ENCODE data around the gene SYNDIG1. TPM values are rescaled to one million over a fixed set of nuclear protein-coding genes. Genes with fewer than 3 reads are reported as not detected.
A peak's percentile ranks its signal among the peaks of the same experiment; 100 is the strongest.

Gene SYNDIG1
- total RNA-seq, 1 experiment from 2014 or later: 5.4 TPM

- H3K4me3 Mint-ChIP-seq: no peak overlapping the region
- H2BK120ac ChIP-seq (ENCODE audit: low read depth, low read length, poor library complexity, severe bottlenecking): no peak overlapping the region
- no peak overlapping the region for H2BK15ac ChIP-seq (ENCODE audit: low read depth, low read length)
- H3K9me3 Mint-ChIP-seq: peaks cover 0 to 2% of the 10 kb centered on the region in 2 experiments; a peak in 2 of 5 replicates
- H3K27me3 ChIP-seq (ENCODE audit: insufficient read depth, low read length): no peaks in the 10 kb centered on the region
- H3K9ac ChIP-seq (ENCODE audit: extremely low read depth, insufficient read length, low read length): no peak overlapping the region
- H3K4me1 Mint-ChIP-seq: peaks cover 38% of the 10 kb centered on the region in 2 experiments
- H2AK5ac ChIP-seq (ENCODE audit: insufficient read length, low read length): no peak overlapping the region
- no peaks in the 10 kb centered on the region for H3K23me2 ChIP-seq (ENCODE audit: insufficient read length, low read depth, low read length, poor library complexity, severe bottlenecking)
- DNase-seq: peak; percentile 6
- TF ChIP-seq, protein P1, sequence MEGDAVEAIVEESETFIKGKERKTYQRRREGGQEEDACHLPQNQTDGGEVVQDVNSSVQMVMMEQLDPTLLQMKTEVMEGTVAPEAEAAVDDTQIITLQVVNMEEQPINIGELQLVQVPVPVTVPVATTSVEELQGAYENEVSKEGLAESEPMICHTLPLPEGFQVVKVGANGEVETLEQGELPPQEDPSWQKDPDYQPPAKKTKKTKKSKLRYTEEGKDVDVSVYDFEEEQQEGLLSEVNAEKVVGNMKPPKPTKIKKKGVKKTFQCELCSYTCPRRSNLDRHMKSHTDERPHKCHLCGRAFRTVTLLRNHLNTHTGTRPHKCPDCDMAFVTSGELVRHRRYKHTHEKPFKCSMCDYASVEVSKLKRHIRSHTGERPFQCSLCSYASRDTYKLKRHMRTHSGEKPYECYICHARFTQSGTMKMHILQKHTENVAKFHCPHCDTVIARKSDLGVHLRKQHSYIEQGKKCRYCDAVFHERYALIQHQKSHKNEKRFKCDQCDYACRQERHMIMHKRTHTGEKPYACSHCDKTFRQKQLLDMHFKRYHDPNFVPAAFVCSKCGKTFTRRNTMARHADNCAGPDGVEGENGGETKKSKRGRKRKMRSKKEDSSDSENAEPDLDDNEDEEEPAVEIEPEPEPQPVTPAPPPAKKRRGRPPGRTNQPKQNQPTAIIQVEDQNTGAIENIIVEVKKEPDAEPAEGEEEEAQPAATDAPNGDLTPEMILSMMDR (conservative IDR thresholded peaks at IDR 0.05): no peak
- no peak overlapping the region for H4K5ac ChIP-seq (ENCODE audit: insufficient read length, low read depth, low read length)
- no peaks in the 10 kb centered on the region for H3K27me3 Mint-ChIP-seq (ENCODE audit: low read depth)
- H4K91ac ChIP-seq (ENCODE audit: insufficient read length, low read depth, low read length): no peak overlapping the region
- no peak overlapping the region for H3K27ac ChIP-seq (ENCODE audit: insufficient read length, low read depth, low read length)
- no peak overlapping the region for H3K23ac ChIP-seq (ENCODE audit: insufficient read length, low read depth, low read length)
- no peaks in the 10 kb centered on the region for H3K9me3 ChIP-seq (ENCODE audit: control insufficient read depth, low read depth, low read length)
- no peaks in the 10 kb centered on the region for H3K79me1 ChIP-seq (ENCODE audit: insufficient read depth, low read depth, low read length, poor library complexity, severe bottlenecking)
- H2AFZ ChIP-seq (ENCODE audit: low read length): no peak overlapping the region
- H3K79me2 ChIP-seq (ENCODE audit: insufficient read depth, low read length): no peaks in the 10 kb centered on the region
- H3K4ac ChIP-seq (ENCODE audit: low read depth, low read length): no peak overlapping the region
- H3K4me2 ChIP-seq (ENCODE audit: insufficient read depth, insufficient read length, low read length): no peak overlapping the region
- H2BK20ac ChIP-seq (ENCODE audit: low read depth, low read length, poor library complexity, severe bottlenecking): no peak overlapping the region
- H3K14ac ChIP-seq (ENCODE audit: insufficient read depth, low read length): no peak overlapping the region
- no peak overlapping the region for H2BK12ac ChIP-seq (ENCODE audit: insufficient read length, low read depth, low read length)
- no peak overlapping the region for H2BK5ac ChIP-seq (ENCODE audit: insufficient read length, low read length)
- H3K56ac ChIP-seq (ENCODE audit: insufficient read length, low read depth, low read length): no peak overlapping the region
- H3K18ac ChIP-seq (ENCODE audit: insufficient read length, low read depth, low read length): no peak overlapping the region
- no peak overlapping the region for H3T11ph ChIP-seq (ENCODE audit: low read length)
- H3K27ac Mint-ChIP-seq: peak overlapping the region in 1 of 3 experiments; percentile 82; a peak in 2 of 7 replicates
- H3K36me3 Mint-ChIP-seq (ENCODE audit: insufficient read depth in 1 of 3, low read depth in 3 of 3): peaks cover 0 to 5% (median 0%) of the 10 kb centered on the region in 3 experiments; a peak in 2 of 7 replicates
- peaks cover 13% of the 10 kb centered on the region; the same call in 1 of the 2 replicates for H3K4me1 ChIP-seq (ENCODE audit: insufficient read depth, low read length)
- no peak overlapping the region for H4K8ac ChIP-seq (replicated peaks; ENCODE audit: insufficient read length, low read depth, low read length)
- no CpG with 5 or more reads among the region's 6 CpGs for WGBS (ENCODE audit: extremely low coverage, insufficient read length, low lambda C conversion rate)
- no peaks in the 10 kb centered on the region for H4K20me1 ChIP-seq (ENCODE audit: control insufficient read depth, insufficient read depth, insufficient read length)
Measured at GRCh38 chr20:24637941-24638340, 168.5 kb downstream of the SYNDIG1 start.
